Sciatic nerve (tissue), 2 donors: ENCODE data around the gene VILL. TPM values are rescaled to one million over a fixed set of nuclear protein-coding genes. Genes with fewer than 3 reads are reported as not detected.
A peak's percentile ranks its signal among the peaks of the same experiment; 100 is the strongest.
"Not testable (repeated sequence)": the region's sequence is repeated elsewhere in the genome, so short reads cannot be mapped to it uniquely, and the experiment has no call there.

ENCODE experiments used
- ATAC-seq: fragments of 200-7000 bp; cut with Tn5 transposase; one replicate; pipeline ENCODE4 v1.9.1; 2020; ENCODE audit warnings: mild to moderate bottlenecking, moderate library complexity
- DNase-seq: peaks from one replicate; pipeline ENCODE4 v3.0.0-alpha.2; 2020; ENCODE audit warnings: low spot score
- intact Hi-C: fragments of 100-400 bp; cut with DNase I; formaldehyde crosslinking; loops from one replicate; pipeline ENCODE4 v1.14.2; 2022
- total RNA-seq: library from RNA; stranded (reverse); fragmentation: NEBNext Ultra II Directional; extraction: Animal tissue kit (Norgen Biotek cat#: 25700); gene quantifications from one replicate; pipeline ENCODE4 v1.2.1, GENCODE V29; 2021
- donor health status: DM: no; HTN: no; CAD: no.
- donor health status: DM: no; HTN: no; CAD: no.

Gene VILL
- total RNA-seq, 1 donor from 2014 or later: 9.9 TPM

DNA sequence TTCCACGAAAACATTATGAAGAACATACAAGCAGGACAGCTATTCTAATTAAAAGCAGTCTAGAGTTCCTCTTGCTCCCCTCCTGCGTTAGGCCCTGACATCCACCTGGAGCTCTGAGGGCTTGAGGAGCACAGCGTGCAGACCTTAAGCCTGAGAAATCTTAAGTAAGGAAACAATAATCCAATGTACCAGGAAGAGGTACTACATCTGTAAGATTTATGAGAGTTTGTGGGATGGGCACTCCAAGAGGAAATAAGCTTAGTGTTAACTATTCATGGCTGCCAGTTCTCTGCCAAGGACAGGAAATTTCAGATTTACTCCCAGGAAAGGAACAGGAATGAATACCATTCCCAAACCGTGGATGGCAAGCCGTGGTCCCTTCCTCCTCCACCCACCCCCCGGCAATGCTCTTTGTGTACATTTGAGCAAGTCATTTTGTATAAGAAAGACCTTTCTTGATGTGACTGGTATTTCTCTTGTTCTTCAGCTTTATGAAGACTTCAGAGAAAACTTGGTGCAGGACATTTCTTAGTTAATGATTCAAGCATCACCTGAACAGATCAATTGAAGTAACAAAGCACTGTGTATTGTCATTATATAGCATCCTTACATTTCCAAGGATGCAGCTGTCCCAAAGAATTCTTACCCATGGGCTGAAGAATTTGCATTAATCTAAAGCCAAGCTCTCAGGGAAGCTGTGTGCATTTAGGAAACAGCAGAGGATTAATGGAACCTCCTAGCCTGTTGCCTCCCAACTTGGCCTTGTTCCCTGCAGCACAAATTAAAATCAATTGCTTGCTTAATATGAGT is 28.8 kb upstream of the VILL start:
- intact Hi-C loops: no loop called here
- no peak for ATAC-seq
- DNase-seq: no peak

DNA sequence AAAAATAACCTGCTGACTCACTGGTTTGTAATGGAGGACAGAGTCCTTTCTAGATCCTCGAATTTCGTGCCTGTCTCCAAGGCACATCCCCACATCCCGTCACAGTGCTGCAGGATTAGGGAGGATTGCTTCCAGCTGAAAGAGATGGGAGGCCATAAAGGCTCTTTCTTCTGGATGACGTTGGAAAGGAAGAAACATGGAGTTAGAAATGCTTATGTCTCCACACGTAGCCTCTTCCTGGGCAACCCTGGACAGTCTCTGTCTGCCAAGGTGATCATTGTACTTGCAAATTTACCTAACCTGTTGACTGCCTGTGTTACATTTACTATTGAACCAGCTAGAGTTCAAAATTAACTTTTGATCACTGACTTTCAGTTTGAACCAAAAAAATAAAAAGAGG is 27.6 kb upstream of the VILL start:
- ATAC-seq (peak; percentile 49), DNase-seq (no peak)
- intact Hi-C loops: no loop called here

DNA sequence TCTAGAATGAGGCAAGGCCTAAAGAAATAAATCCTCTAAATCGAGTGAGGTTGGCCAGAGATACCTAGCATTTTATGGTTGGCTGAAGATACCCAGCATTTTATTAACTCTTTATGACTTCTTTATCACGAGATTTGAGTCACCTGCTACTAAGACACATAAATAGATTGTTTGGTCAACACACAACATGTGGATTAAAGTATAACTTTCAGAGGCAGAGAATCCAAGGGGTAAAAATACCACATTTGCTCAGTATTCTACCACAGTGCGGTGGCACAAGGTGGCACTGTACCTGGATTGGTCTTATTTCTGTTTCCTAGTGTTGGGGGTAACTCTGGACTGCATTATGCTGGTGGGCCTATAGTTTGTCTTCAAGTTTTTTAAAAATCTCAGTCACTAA is 27.0 kb upstream of the VILL start:
- DNase-seq: no peak
- intact Hi-C loops: no loop called here
- no peak for ATAC-seq

GRCh38 chr3:37964146-37964545 is 26.4 kb upstream of the VILL start:
- intact Hi-C loops: no loop called here
- DNase-seq (no peak), ATAC-seq (no peak)

- intact Hi-C loops: no loop called here
- no peak for ATAC-seq
- no peak for DNase-seq
These were observed 25.9 kb upstream of the VILL start for GRCh38 chr3:37964716-37965115.

GRCh38 chr3:37967260-37967881 is 23.2 kb upstream of the VILL start:
- intact Hi-C loops: loop anchor here (2.0 kb wide), 1 partner anchor 113 kb away; no protein-coding TSS in a partner anchor

GRCh38 chr3:37968199-37968598 is 22.4 kb upstream of the VILL start:
- no peak for ATAC-seq
- no peak for DNase-seq
- intact Hi-C loops: no loop called here

More at GRCh38 chr3:37967260-37967881, 23.2 kb upstream of the VILL start:
- DNase-seq (peak; percentile 84), ATAC-seq (peak; percentile 85)

- ATAC-seq: peak; percentile 7
- intact Hi-C loops: no loop called here
- no peak for DNase-seq
These were observed 21.6 kb upstream of the VILL start for GRCh38 chr3:37968813-37969595.

GRCh38 chr3:37969596-37970100 is 20.9 kb upstream of the VILL start:
- ATAC-seq (peak; percentile 27), DNase-seq (no peak)
- intact Hi-C loops: no loop called here

GRCh38 chr3:37970802-37971201 is 19.8 kb upstream of the VILL start:
- no peak for ATAC-seq

GRCh38 chr3:37971467-37971866 is 19.1 kb upstream of the VILL start:
- ATAC-seq (no peak), DNase-seq (no peak)
- intact Hi-C loops: no loop called here

More at GRCh38 chr3:37970802-37971201, 19.8 kb upstream of the VILL start:
- no peak for DNase-seq
- intact Hi-C loops: no loop called here

DNA sequence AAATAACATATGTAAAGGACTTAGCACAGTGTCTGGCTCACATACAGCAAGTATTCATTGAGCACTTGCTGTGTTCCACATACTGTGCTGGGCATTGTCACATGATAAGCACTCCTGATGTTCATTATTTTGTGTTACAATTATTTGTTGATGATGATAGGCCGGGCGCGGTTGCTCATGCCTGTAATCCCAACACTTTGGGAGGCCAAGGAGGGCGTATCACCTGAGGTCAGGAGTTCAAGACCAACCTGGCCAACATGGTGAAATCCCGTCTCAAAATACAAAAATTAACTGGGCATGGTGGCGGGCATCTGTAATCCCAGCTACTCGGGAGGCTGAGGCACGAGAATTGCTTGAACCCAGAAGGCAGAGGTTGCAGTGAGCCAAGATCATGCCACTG is 18.5 kb upstream of the VILL start:
- ATAC-seq, DNase-seq, intact Hi-C loops: not testable (repeated sequence)

GRCh38 chr3:37973246-37974054 is 17.1 kb upstream of the VILL start:
- ATAC-seq (no peak), DNase-seq (no peak)
- intact Hi-C loops: no loop called here

DNA sequence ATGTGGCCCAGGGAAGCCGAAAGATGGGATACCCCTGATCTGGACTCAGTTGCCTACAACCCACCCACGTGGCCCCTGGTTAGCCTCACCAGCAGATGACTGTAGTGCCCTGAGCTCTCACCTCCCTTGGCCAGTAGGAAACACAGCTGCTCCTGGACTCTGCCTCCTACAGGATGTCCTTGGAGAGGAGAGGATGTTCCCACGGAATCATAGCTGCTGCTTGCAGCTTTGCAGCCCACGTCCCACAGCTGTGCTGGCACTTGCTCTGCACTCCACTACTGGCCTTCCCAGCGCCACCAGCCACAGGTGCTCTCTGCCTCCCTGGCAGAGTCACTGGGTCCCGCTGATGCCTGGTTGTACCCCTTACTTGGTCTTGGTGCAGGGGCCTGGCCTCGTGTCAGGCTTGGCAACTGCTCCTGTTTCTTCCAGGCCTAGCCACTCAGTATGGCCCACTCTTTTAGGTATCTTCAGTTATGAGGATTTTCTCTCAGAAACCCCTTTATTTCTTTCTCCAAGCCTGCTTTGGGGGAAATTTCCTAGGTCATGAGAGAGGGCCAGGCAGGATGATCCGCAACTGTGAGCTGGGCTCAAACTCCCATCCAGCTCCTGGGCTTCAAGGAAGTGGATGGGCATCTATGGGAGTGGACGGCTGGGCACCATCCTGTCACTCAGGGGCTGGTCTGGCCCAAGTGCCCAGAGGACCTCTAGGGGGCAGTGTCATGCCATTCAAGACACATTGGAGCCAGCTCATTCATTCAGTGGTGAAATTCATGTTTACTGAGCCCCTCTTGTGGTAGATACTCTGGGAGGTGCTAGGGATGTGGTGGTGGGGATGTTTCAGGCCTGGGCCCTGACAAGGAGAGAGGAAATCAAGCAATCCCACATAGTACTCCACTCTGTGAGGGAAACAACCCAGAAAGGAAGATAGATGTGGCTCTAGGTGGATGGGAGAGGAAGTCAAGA is 16.2 kb upstream of the VILL start:
- intact Hi-C loops: no loop called here
- DNase-seq: peak; percentile 78
- ATAC-seq: peak; percentile 79

- no peak for DNase-seq
- ATAC-seq: no peak
- intact Hi-C loops: no loop called here
These were observed 10.8 kb upstream of the VILL start for GRCh38 chr3:37979541-37980461.

DNA sequence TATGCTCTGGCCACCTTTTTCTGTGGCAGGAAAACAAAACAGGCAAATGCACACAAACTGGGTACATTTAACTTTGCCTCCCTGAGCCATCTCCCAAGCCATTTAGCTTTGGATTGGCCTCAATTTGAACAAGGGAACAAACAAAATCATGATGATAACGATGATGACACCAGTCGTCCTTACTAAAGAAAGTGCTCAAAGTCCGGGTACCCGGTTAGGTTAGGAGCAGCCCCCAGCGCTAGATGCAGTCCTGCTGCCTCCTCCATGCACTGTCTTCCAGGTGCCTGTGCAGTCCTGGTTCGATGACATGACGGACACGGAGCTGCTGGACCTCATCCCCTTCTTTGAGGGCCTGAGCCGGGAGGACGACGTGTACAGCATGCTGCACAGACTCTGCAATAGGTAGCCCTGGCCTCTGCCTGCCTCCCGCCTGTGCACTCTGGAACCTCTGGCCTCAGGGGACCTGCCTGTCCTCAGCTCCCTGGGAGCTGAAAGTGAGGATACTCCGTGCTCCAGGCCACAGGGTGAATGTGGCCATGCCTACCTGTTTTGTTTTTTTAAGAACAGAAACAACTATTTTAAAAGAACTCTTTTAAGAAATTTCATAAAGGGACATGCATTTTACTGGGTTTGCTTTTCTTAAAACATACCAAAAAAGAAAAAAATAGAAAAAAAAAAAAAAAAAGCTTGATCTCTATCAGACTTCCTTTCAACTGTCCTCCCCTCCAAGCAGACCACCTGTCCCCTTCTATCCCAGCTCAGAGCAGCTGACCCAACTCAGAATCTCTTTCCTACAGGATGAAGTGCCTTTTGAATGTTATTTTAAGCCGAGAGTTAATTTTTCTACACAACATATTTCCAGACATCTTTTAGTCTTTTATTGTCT is 9.9 kb upstream of the VILL start:
- ATAC-seq (no peak), DNase-seq (no peak)
- intact Hi-C loops: no loop called here
